GM23248 (cell line): ENCODE data around the gene DKKL1. TPM values are rescaled to one million over a fixed set of nuclear protein-coding genes. Genes with fewer than 3 reads are reported as not detected.
"Not testable (repeated sequence)": the region's sequence is repeated elsewhere in the genome, so short reads cannot be mapped to it uniquely, and the experiment has no call there.

ENCODE experiments used
- DNase-seq: peaks from one replicate; pipeline ENCODE4 v3.0.0-alpha.2; 2015
- H2AFZ ChIP-seq: fragments of 200-600 bp; sonication (generic); 2 replicates; pipeline ENCODE4 v1.6.1; 2016; ENCODE audit warnings: antibody characterized with exemption
- H3F3A ChIP-seq: fragments of 200-600 bp; sonication (generic); 2 replicates; pipeline ENCODE4 v1.6.1; 2016; ENCODE audit warnings: mild to moderate bottlenecking, antibody characterized with exemption, mixed run types; ENCODE audit not compliant: insufficient read depth
- H3K27ac ChIP-seq: fragments of 200-600 bp; sonication (generic); 2 replicates; pipeline ENCODE4 v1.5.1; 2016; ENCODE audit warnings: mild to moderate bottlenecking
- H3K27me3 ChIP-seq: fragments of 200-600 bp; sonication (generic); replicated peaks from 2 replicates; pipeline ENCODE4 v1.6.1; 2016; ENCODE audit warnings: mild to moderate bottlenecking; ENCODE audit not compliant: insufficient read depth
- H3K36me3 ChIP-seq: fragments of 200-600 bp; sonication (generic); 2 replicates; pipeline ENCODE4 v1.6.1; 2016; ENCODE audit warnings: low read depth, mild to moderate bottlenecking
- H3K4me1 ChIP-seq: fragments of 200-600 bp; sonication (generic); 2 replicates; pipeline ENCODE4 v1.6.1; 2016; ENCODE audit warnings: mild to moderate bottlenecking; ENCODE audit not compliant: insufficient read depth
- H3K4me2 ChIP-seq: fragments of 200-600 bp; sonication (generic); one replicate; pipeline ENCODE4 v1.6.1; 2016; ENCODE audit warnings: mild to moderate bottlenecking; ENCODE audit not compliant: unreplicated experiment
- H3K4me3 ChIP-seq: fragments of 200-600 bp; sonication (generic); 2 replicates; pipeline ENCODE4 v1.5.1; 2016; ENCODE audit warnings: mild to moderate bottlenecking
- H3K79me2 ChIP-seq: fragments of 200-600 bp; sonication (generic); 2 replicates; pipeline ENCODE4 v1.6.1; 2016; ENCODE audit warnings: mild to moderate bottlenecking; ENCODE audit not compliant: insufficient read depth
- H3K9ac ChIP-seq: fragments of 200-600 bp; sonication (generic); 2 replicates; pipeline ENCODE4 v1.6.1; 2016; ENCODE audit warnings: mild to moderate bottlenecking
- H3K9me2 ChIP-seq: fragments of 200-600 bp; sonication (generic); 2 replicates; pipeline ENCODE4 v1.6.1; 2016; ENCODE audit warnings: mixed run types, mild to moderate bottlenecking, moderate library complexity; ENCODE audit not compliant: insufficient read depth
- H3K9me3 ChIP-seq: fragments of 200-600 bp; sonication (generic); one replicate; pipeline ENCODE4 v1.6.1; 2017; ENCODE audit warnings: low read depth
- H4K20me1 ChIP-seq: fragments of 200-600 bp; sonication (generic); 2 replicates; pipeline ENCODE4 v1.6.0; 2016; ENCODE audit not compliant: insufficient read depth
- EZH2 ChIP-seq: fragments of 200-600 bp; sonication (generic); IDR thresholded peaks from 2 replicates; pipeline ENCODE4 v1.6.1; 2018; ENCODE audit warnings: antibody characterized with exemption, mild to moderate bottlenecking; ENCODE audit not compliant: insufficient read depth, poor library complexity, severe bottlenecking
- EZH2phosphoT487 ChIP-seq: fragments of 200-600 bp; sonication (generic); IDR thresholded peaks from 2 replicates; pipeline ENCODE4 v1.6.1; 2018; ENCODE audit warnings: antibody characterized with exemption, moderate library complexity, mild to moderate bottlenecking, low read depth; ENCODE audit not compliant: insufficient read depth
- WGBS, 2 experiments: methylation state at CpG; one replicate each; pipeline ENCODE4 v1.1.6; 2015 to 2017; ENCODE audit warnings: low lambda C conversion rate in 2 of 2, low coverage in 1 of 2; ENCODE audit errors: missing lambda C conversion rate in 2 of 2; 5-methylcytosine and 5-hydroxymethylcytosine counted together
- in situ Hi-C: fragments of 300-500 bp; cut with MboI; formaldehyde crosslinking; loops from 2 replicates; pipeline ENCODE4 v1.15.0; 2020
- polyA plus RNA-seq: library from polyadenylated mRNA; unstranded; fragments of >200 nt; fragmentation: Nextera tagmentation; extraction: Ambion mirVana; gene quantifications from 2 replicates; pipeline ENCODE4 v1.2.1, GENCODE V29; 2016
- total RNA-seq: library from RNA; depleted of rRNA; stranded (reverse); fragments of >200 nt; shearing (Covaris generic); gene quantifications from 2 replicates; pipeline ENCODE4 v1.2.3, GENCODE V29; 2014

The DKKL1 gene
- total and polyA plus RNA-seq, 2 experiments from 2014 or later, result not detected

- no peaks in the 10 kb centered on the region for H3K9me3 ChIP-seq
- 67 to 74% methylated on average over 2 of the region's 2 CpGs for WGBS, 2 experiments
- TF ChIP-seq EZH2phosphoT487 (no peak), EZH2 (no peak)
- H4K20me1 ChIP-seq, result no peaks in the 10 kb centered on the region
- DNase-seq, result no peak
- no peaks in the 10 kb centered on the region for H3F3A ChIP-seq
- H3K27ac ChIP-seq, result no peak overlapping the region
- in situ Hi-C loops, result no loop called here
- no peaks in the 10 kb centered on the region for H3K4me1 ChIP-seq
- no peak overlapping the region for H3K4me3 ChIP-seq
- H3K79me2 ChIP-seq, result no peaks in the 10 kb centered on the region
- H3K9ac ChIP-seq, result no peak overlapping the region
- no peak overlapping the region for H3K4me2 ChIP-seq
- H3K36me3 ChIP-seq, result no peaks in the 10 kb centered on the region
- H3K9me2 ChIP-seq, result no peaks in the 10 kb centered on the region
- H2AFZ ChIP-seq, result no peak overlapping the region
- no peaks in the 10 kb centered on the region for H3K27me3 ChIP-seq
Observed at GRCh38 chr19:49328741-49329140, 34.9 kb upstream of the DKKL1 start.

- H3K4me3 ChIP-seq, H4K20me1 ChIP-seq, H3K4me1 ChIP-seq, in situ Hi-C loops, H3K4me2 ChIP-seq, H3K27me3 ChIP-seq, H3K79me2 ChIP-seq, H3K9ac ChIP-seq, H3K27ac ChIP-seq, H3K9me3 ChIP-seq, H3K36me3 ChIP-seq, DNase-seq, H3F3A ChIP-seq, H3K9me2 ChIP-seq: not testable (repeated sequence)
- peak overlapping the region; percentile 52; the same call in 1 of the 2 replicates for H2AFZ ChIP-seq
- WGBS, 2 experiments, result 96 to 100% methylated on average over 4 of the region's 4 CpGs
Observed at GRCh38 chr19:49331187-49331586, 32.5 kb upstream of the DKKL1 start.

GRCh38 chr19:49331616-49332055 lies 32.0 kb upstream of the DKKL1 start:
- H3K9me2 ChIP-seq, result no peaks in the 10 kb centered on the region
- H3F3A ChIP-seq, result no peaks in the 10 kb centered on the region
- H3K27ac ChIP-seq, result no peak overlapping the region
- WGBS, 2 experiments, result 67 to 75% methylated on average over 2 of the region's 2 CpGs
- DNase-seq, result peak; percentile 60
- H3K9me3 ChIP-seq, result no peaks in the 10 kb centered on the region
- H4K20me1 ChIP-seq, result no peaks in the 10 kb centered on the region
- no peaks in the 10 kb centered on the region for H3K36me3 ChIP-seq
- no peak overlapping the region for H3K4me2 ChIP-seq
- in situ Hi-C loops, result no loop called here
- no peaks in the 10 kb centered on the region for H3K4me1 ChIP-seq
- H3K4me3 ChIP-seq, result no peak overlapping the region
- H3K9ac ChIP-seq, result no peak overlapping the region
- no peaks in the 10 kb centered on the region for H3K79me2 ChIP-seq
- H3K27me3 ChIP-seq, result no peaks in the 10 kb centered on the region
- TF ChIP-seq EZH2 (no peak), EZH2phosphoT487 (no peak)
- H2AFZ ChIP-seq, result peak overlapping the region; percentile 52; the same call in 1 of the 2 replicates

- H3K27me3 ChIP-seq, H3K36me3 ChIP-seq, H3K27ac ChIP-seq, H3K79me2 ChIP-seq, H4K20me1 ChIP-seq, H3K9ac ChIP-seq, H3F3A ChIP-seq, H2AFZ ChIP-seq, H3K4me2 ChIP-seq, H3K4me3 ChIP-seq, DNase-seq, H3K9me3 ChIP-seq, H3K9me2 ChIP-seq, H3K4me1 ChIP-seq, in situ Hi-C loops: not testable (repeated sequence)
- WGBS, 2 experiments, result 90 to 95% methylated on average over 13 of the region's 13 CpGs
Observed at GRCh38 chr19:49332691-49333417, 30.8 kb upstream of the DKKL1 start.

- in situ Hi-C loops, result no loop called here
- no peak overlapping the region for H3K4me3 ChIP-seq
Observed at GRCh38 chr19:49333418-49333805, 30.3 kb upstream of the DKKL1 start.

More at GRCh38 chr19:49333418-49333805, 30.3 kb upstream of the DKKL1 start:
- no peaks in the 10 kb centered on the region for H3K4me1 ChIP-seq
- 44 to 65% methylated on average over 3 of the region's 3 CpGs for WGBS, 2 experiments
- no peaks in the 10 kb centered on the region for H3F3A ChIP-seq
- no peak overlapping the region for H3K9ac ChIP-seq
- H2AFZ ChIP-seq, result no peak overlapping the region
- no peaks in the 10 kb centered on the region for H4K20me1 ChIP-seq
- no peak overlapping the region for H3K27ac ChIP-seq
- no peaks in the 10 kb centered on the region for H3K79me2 ChIP-seq
- DNase-seq, result peak; percentile 61
- TF ChIP-seq EZH2, result no peak
- no peak for TF ChIP-seq EZH2phosphoT487
- no peaks in the 10 kb centered on the region for H3K27me3 ChIP-seq
- no peaks in the 10 kb centered on the region for H3K9me2 ChIP-seq
- H3K36me3 ChIP-seq, result no peaks in the 10 kb centered on the region
- H3K9me3 ChIP-seq, result no peaks in the 10 kb centered on the region
- no peak overlapping the region for H3K4me2 ChIP-seq
